Neural cell (in vitro differentiated cells): ENCODE results near the gene NRXN2. TPM values are rescaled to one million over a fixed set of nuclear protein-coding genes. Genes with fewer than 3 reads are reported as not detected.

Source experiments
- H2AFZ ChIP-seq: fragments of 200-600, 300-800 bp; sonication (generic), shearing (Covaris generic); 2 replicates; pipeline ENCODE4 v1.6.0; 2014; ENCODE audit warnings: low read depth, mild to moderate bottlenecking, antibody characterized with exemption, low read length, moderate library complexity
- H3F3A ChIP-seq: fragments of 200-600 bp; shearing (Covaris generic); 2 replicates; pipeline ENCODE4 v1.6.1; 2016; ENCODE audit warnings: mild to moderate bottlenecking, moderate library complexity, mixed read lengths, antibody characterized with exemption, low read length; ENCODE audit not compliant: insufficient read depth, poor library complexity, severe bottlenecking
- H3K27ac ChIP-seq: fragments of 200-600, 300-800 bp; sonication (generic), shearing (Covaris generic); 2 replicates; pipeline ENCODE4 v1.5.1; 2014; ENCODE audit warnings: mild to moderate bottlenecking, low read length, moderate library complexity
- H3K27me3 ChIP-seq: fragments of 300-800, 200-600 bp; sonication (generic), shearing (Covaris generic); 2 replicates; pipeline ENCODE4 v1.6.0; 2014; ENCODE audit warnings: mild to moderate bottlenecking, low read depth, low read length, moderate library complexity; ENCODE audit not compliant: insufficient read depth
- H3K36me3 ChIP-seq: fragments of 300-800, 200-600 bp; sonication (generic), shearing (Covaris generic); 2 replicates; pipeline ENCODE4 v1.5.1; 2014; ENCODE audit warnings: mild to moderate bottlenecking, antibody characterized with exemption, low read length, moderate library complexity; ENCODE audit not compliant: insufficient read depth
- H3K4me2 ChIP-seq: fragments of 300-800, 200-600 bp; sonication (generic), shearing (Covaris generic); 2 replicates; pipeline ENCODE4 v1.6.0; 2014; ENCODE audit warnings: mild to moderate bottlenecking, low read length
- H3K4me3 ChIP-seq: fragments of 300-800, 200-600 bp; sonication (generic), shearing (Covaris generic); 2 replicates; pipeline ENCODE4 v1.5.1; 2014; ENCODE audit warnings: mild to moderate bottlenecking, low read length, moderate library complexity
- H3K79me2 ChIP-seq: fragments of 200-600 bp; shearing (Covaris generic); replicated peaks from 2 replicates; pipeline ENCODE4 v1.6.0; 2014; ENCODE audit warnings: mild to moderate bottlenecking, low read length, moderate library complexity; ENCODE audit not compliant: insufficient read depth
- H3K9ac ChIP-seq: fragments of 300-800, 200-600 bp; sonication (generic), shearing (Covaris generic); 2 replicates; pipeline ENCODE4 v1.6.1; 2016; ENCODE audit warnings: mild to moderate bottlenecking, low read length, mixed read lengths
- H3K9me2 ChIP-seq: fragments of 200-600 bp; shearing (Covaris generic); 2 replicates; pipeline ENCODE4 v1.6.1; 2016; ENCODE audit warnings: mild to moderate bottlenecking, low read length, mixed read lengths; ENCODE audit not compliant: insufficient read depth
- H3K9me3 ChIP-seq: fragments of 200-600, 300-800 bp; sonication (generic), shearing (Covaris generic); 2 replicates; pipeline ENCODE4 v1.6.1; 2016; ENCODE audit warnings: mild to moderate bottlenecking, mixed run types, low read length, moderate library complexity, mixed read lengths
- H4K20me1 ChIP-seq: fragments of 200-600 bp; shearing (Covaris generic); 2 replicates; pipeline ENCODE4 v1.6.1; 2016; ENCODE audit warnings: mild to moderate bottlenecking, mixed run types; ENCODE audit not compliant: insufficient read depth
- CTCF ChIP-seq: fragments of 450-650 bp; IDR thresholded peaks from 2 replicates; pipeline ENCODE4 v1.5.1; 2014; ENCODE audit warnings: antibody characterized with exemption, mild to moderate bottlenecking, moderate library complexity; ENCODE audit not compliant: poor library complexity, severe bottlenecking
- EP300 ChIP-seq: fragments of 450-650 bp; conservative IDR thresholded peaks from 2 replicates; pipeline ENCODE4 v1.6.1; 2014; ENCODE audit warnings: antibody characterized with exemption, mild to moderate bottlenecking, moderate library complexity; ENCODE audit not compliant: poor library complexity, severe bottlenecking
- EZH2 ChIP-seq: fragments of 200-600, 300-800 bp; shearing (Covaris generic), sonication (generic); IDR thresholded peaks from 2 replicates; pipeline ENCODE4 v1.6.1; 2014; ENCODE audit warnings: antibody characterized with exemption, low read length, borderline replicate concordance, mild to moderate bottlenecking; ENCODE audit not compliant: insufficient read depth, poor library complexity, severe bottlenecking
- MXI1 ChIP-seq: fragments of 450-650 bp; conservative IDR thresholded peaks from 2 replicates; pipeline ENCODE4 v1.6.1; 2014; ENCODE audit warnings: antibody characterized with exemption, mild to moderate bottlenecking; ENCODE audit not compliant: poor library complexity, severe bottlenecking
- POLR2AphosphoS5 ChIP-seq: IDR thresholded peaks from 2 replicates; pipeline ENCODE4 v1.6.1; 2012
- RAD21 ChIP-seq: fragments of 450-650 bp; conservative IDR thresholded peaks from 2 replicates; pipeline ENCODE4 v1.6.1; 2014; ENCODE audit warnings: antibody characterized with exemption, mild to moderate bottlenecking, moderate library complexity
- REST ChIP-seq: IDR thresholded peaks from 2 replicates; pipeline ENCODE4 v1.6.1; 2012; ENCODE audit warnings: borderline replicate concordance
- SMC3 ChIP-seq: fragments of 450-650 bp; conservative IDR thresholded peaks from 2 replicates; pipeline ENCODE4 v1.6.1; 2014; ENCODE audit warnings: antibody characterized with exemption, mild to moderate bottlenecking, moderate library complexity; ENCODE audit not compliant: poor library complexity
- TAF1 ChIP-seq: IDR thresholded peaks from 2 replicates; pipeline ENCODE4 v1.6.1; 2012; ENCODE audit warnings: low read depth
- polyA plus RNA-seq: library from polyadenylated mRNA; depleted of rRNA; stranded (reverse); fragments of >200 nt; gene quantifications from 2 replicates; pipeline ENCODE4 v1.2.3, GENCODE V29; 2014

The NRXN2 gene
- polyA plus RNA-seq, 1 donor from 2014 or later = 68.0 TPM

DNA sequence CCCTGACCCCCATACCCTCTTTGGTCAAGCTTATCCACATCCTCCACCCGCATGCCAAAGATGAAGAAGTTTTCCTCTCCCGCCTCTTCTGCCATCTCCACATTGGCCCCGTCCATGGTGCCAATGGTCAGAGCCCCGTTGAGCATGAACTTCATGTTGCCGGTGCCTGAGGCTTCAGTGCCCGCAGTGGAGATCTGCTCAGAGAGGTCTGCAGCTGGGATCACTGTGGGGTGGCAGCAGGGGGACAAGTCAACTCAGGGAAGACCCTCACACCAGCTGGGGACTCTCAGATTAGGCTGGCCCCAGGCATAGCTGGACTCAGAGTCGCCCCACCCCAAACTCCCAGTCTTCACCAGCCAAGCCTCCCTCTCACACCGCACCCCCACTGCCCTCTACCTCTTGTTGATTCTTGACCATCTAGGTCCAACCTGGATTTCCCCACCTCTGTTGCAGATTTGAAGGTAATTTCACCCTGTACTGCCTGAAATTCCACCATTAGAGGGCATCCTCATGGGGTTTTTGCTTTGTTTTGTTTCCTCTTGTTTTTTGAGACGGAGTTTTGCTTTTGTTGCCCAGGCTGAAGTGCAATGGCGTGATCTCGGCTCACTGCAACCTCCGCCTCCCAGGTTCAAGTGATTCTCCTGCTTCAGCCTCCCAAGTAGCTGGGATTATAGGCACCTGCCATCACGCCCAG lies 27.5 kb upstream of the NRXN2 start:
- Histone ChIP-seq H3F3A (no peaks in the 10 kb centered on the region), H3K79me2 (no peaks in the 10 kb centered on the region), H3K27me3 (no peaks in the 10 kb centered on the region), H3K9ac (no peak overlapping the region), H3K4me3 (no peak overlapping the region), H3K9me2 (no peaks in the 10 kb centered on the region), H3K36me3 (no peaks in the 10 kb centered on the region), H3K9me3 (no peaks in the 10 kb centered on the region), H3K4me2 (no peak overlapping the region), H4K20me1 (no peaks in the 10 kb centered on the region), H3K27ac (no peak overlapping the region), H2AFZ (no peak overlapping the region)
- TF ChIP-seq RAD21 = no peak
- TF ChIP-seq MXI1 = no peak
- no peak for TF ChIP-seq TAF1
- TF ChIP-seq SMC3 = no peak
- TF ChIP-seq EZH2 = no peak
- no peak for TF ChIP-seq REST

DNA sequence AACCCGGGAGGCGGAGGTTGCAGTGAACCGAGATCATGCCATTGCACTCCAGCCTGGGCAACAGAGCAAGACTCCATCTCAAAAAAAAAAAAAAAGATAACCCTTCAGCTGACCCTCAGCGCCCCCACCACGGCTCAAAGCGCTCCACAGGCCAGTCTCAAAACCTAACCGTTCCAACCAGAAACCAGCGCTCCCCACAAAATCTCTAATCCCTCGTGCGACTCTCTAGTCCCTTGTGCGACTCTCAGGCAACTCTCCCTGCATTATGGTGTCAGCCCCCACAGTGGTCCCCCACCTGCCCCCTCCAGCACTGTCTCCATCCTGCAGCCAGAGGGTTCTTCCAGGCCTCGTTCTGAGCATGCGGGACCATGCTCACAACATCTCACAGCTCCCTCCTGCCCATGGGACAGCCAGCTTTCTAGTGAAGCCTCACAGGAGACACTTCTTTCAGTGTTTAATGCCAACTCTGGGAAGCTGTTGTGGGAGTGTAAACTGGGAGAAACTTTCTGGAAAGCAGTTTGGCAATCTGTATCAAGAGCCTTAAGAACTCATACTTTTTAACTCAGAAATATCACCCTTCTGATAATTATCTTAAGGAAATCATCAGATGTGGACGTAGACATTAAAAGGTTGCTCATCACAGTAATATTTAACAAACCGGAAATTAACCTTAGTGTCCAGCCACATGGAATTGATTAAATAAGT lies 25.1 kb upstream of the NRXN2 start:
- no peaks in the 10 kb centered on the region for H3K79me2 ChIP-seq
- no peak overlapping the region for H3K27ac ChIP-seq
- no peaks in the 10 kb centered on the region for H3K9me3 ChIP-seq
- TF ChIP-seq TAF1 (no peak), POLR2AphosphoS5 (no peak), SMC3 (no peak), EZH2 (no peak), EP300 (no peak)
- no peaks in the 10 kb centered on the region for H3F3A ChIP-seq
- no peak overlapping the region for H3K4me3 ChIP-seq
- no peak overlapping the region for H2AFZ ChIP-seq
- H4K20me1 ChIP-seq = no peaks in the 10 kb centered on the region
- H3K9ac ChIP-seq = no peak overlapping the region
- no peaks in the 10 kb centered on the region for H3K9me2 ChIP-seq
- no peaks in the 10 kb centered on the region for H3K36me3 ChIP-seq
- H3K27me3 ChIP-seq = peaks cover 19% of the 10 kb centered on the region
- no peak overlapping the region for H3K4me2 ChIP-seq

GRCh38 chr11:64746486-64746885 lies 23.5 kb upstream of the NRXN2 start:
- Histone ChIP-seq H3K27me3 (peaks cover 35% of the 10 kb centered on the region), H3K4me2 (no peak overlapping the region), H3K9ac (no peak overlapping the region), H3K79me2 (no peaks in the 10 kb centered on the region), H3K9me3 (no peaks in the 10 kb centered on the region), H3K9me2 (no peaks in the 10 kb centered on the region), H3K27ac (no peak overlapping the region), H3F3A (no peaks in the 10 kb centered on the region), H4K20me1 (no peaks in the 10 kb centered on the region), H3K4me3 (no peak overlapping the region), H2AFZ (no peak overlapping the region), H3K36me3 (no peaks in the 10 kb centered on the region)
- TF ChIP-seq RAD21 (no peak), SMC3 (no peak), MXI1 (no peak), EZH2 (no peak), REST (no peak), POLR2AphosphoS5 (no peak), CTCF (no peak), TAF1 (no peak), EP300 (no peak)
